Measurements from ENCODE around the gene TMC2. TPM values are rescaled to one million over a fixed set of nuclear protein-coding genes. Genes with fewer than 3 reads are reported as not detected.
A peak's percentile ranks its signal among the peaks of the same experiment; 100 is the strongest.

Gene TMC2
- polyA plus RNA-seq, 2 of the 4 experiments (the other 2 are of a cell fraction) = not detected

DNA sequence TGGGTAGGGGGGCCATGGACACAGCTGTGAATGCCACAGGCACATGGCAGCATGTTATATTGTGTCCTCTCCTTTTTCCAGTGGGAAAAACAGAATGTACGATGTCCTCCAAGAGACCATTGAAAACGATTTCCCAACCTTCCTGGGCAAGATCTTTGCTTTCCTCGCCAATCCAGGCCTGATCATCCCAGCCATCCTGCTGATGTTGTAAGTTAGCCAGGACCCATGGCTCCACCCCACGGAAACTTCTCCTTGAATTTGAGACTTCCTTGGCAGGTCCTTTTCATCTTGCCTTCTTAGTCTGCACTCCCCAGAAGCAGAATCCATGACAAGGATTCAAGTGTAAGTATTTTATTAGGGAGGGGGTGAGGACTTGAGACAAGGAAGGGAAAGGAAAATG, 87.8 kb downstream of the TMC2 start:
- CTCF ChIA-PET = interaction anchor here (0.7 to 3.2 kb wide), 5 partner anchors 9 to 377 kb away, joined by 3 to 12 read pairs (median 6); no protein-coding TSS in a partner anchor
- H3K27ac ChIP-seq = no peak overlapping the region
- H3K9me3 ChIP-seq = peaks cover 10% of the 10 kb centered on the region
- WGBS (ENCODE audit: missing lambda C conversion rate) = 59% methylated on average over 4 of the region's 4 CpGs
- DNase-seq (ENCODE audit: low read depth in 1 of 2, low spot score in 1 of 2) (no peak), ATAC-seq (no peak), FAIRE-seq (no peak)
- no peak overlapping the region for H3K4me2 ChIP-seq
- TF ChIP-seq CHD4 (IDR thresholded peaks at IDR 0.05; ENCODE audit: borderline replicate concordance) (no peak), SREBF2 (IDR thresholded peaks at IDR 0.05) (no peak)
- TF ChIP-seq, protein P1, sequence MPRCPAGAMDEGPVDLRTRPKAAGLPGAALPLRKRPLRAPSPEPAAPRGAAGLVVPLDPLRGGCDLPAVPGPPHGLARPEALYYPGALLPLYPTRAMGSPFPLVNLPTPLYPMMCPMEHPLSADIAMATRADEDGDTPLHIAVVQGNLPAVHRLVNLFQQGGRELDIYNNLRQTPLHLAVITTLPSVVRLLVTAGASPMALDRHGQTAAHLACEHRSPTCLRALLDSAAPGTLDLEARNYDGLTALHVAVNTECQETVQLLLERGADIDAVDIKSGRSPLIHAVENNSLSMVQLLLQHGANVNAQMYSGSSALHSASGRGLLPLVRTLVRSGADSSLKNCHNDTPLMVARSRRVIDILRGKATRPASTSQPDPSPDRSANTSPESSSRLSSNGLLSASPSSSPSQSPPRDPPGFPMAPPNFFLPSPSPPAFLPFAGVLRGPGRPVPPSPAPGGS (IDR thresholded peaks at IDR 0.05) = no peak
- POLR2A ChIA-PET = no interaction called here
- no peak overlapping the region for H3K4me3 ChIP-seq
- peaks cover 20% of the 10 kb centered on the region for H3K4me1 ChIP-seq

DNA sequence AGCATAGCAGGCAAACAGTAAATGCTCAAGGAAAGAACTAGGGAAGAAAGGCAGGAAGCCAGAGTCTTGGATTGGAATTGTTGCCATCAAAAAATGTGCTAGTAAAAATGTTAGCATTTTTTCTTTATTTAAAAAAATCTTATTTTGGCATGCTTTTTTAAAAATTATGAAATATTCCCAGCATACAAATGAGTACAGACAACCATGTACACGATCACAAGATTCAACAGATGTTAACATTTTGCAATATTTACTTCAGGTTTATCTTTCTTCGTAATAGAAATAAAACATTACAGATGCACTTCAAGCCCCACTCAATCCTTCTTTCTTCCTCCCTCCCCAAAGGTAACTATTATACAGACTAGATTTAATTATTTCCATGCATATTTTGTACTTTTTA, 88.7 kb downstream of the TMC2 start:
- H3K4me1 ChIP-seq = peaks cover 16% of the 10 kb centered on the region
- TF ChIP-seq SMC3 (IDR thresholded peaks at IDR 0.05) (no peak), HOXB5 (CRISPR knock-in tag; IDR thresholded peaks at IDR 0.05) (no peak), RCOR1 (IDR thresholded peaks at IDR 0.05; ENCODE audit: low read depth, low read length) (no peak), ZC3H11A (IDR thresholded peaks at IDR 0.05) (no peak), BHLHE40 (IDR thresholded peaks at IDR 0.05; ENCODE audit: low read depth, low read length) (no peak), TP53 (CRISPR knock-in tag; IDR thresholded peaks at IDR 0.05) (no peak), CBX2 (IDR thresholded peaks at IDR 0.05; ENCODE audit: borderline replicate concordance, low read depth) (no peak)
- peaks cover 4% of the 10 kb centered on the region; the same call in 1 of the 3 replicates for H3K9me3 ChIP-seq
- WGBS (ENCODE audit: missing lambda C conversion rate) = 33% methylated on average over 2 of the region's 2 CpGs
- ATAC-seq (no peak), DNase-seq (ENCODE audit: low read depth in 1 of 2, low spot score in 1 of 2) (no peak), FAIRE-seq (no peak)
- ChIA-PET POLR2A (no interaction called here), CTCF (interaction anchor here (0.7 to 3.2 kb wide), 4 partner anchors 10 to 376 kb away, joined by 3 to 12 read pairs (median 4); no protein-coding TSS in a partner anchor)
- no peak overlapping the region for H3K27ac ChIP-seq
- H3K4me3 ChIP-seq = no peak overlapping the region
- H3K4me2 ChIP-seq = no peak overlapping the region

DNA sequence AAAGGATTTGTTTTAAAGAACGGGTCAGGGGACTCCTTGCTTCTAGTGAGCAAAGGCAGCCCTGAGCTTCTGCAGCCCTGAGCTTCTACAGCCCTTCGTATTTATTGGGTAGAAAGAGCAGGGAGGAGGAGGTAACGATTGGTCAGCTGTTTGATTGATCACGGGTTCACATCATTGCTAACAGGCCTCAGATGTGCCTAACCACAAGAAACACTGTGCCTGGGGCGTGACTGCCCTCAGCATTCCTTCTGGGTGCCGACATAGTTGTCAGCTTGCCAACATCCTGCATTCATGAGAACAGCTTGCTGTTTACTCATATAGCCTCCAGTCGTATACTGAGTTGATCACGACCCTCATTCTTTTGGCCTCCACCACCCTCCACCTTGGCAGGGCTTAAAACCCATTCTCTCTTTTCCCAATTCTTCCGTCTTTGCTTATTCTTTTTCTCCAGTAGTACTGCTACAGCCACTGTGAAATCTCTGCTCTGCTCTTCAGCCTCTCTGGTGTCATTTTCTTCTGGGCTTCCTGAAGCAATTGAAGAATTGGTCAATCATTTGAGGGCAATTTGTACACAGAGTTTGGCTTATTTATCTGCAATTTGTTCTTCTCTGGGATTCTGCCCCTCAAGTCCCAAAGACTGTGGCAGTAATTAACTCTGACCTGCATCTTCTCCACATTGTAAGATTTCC, 90.6 kb downstream of the TMC2 start:
- peak; percentile 7 for FAIRE-seq
- Histone ChIP-seq H3K4me2 (peak overlapping the region; percentile 47), H3K4me3 (no peak overlapping the region), H3K9me3 (peaks cover 4% of the 10 kb centered on the region; the same call in 1 of the 3 replicates), H3K27ac (peak overlapping the region; percentile 50 to 65), H3K4me1 (peaks cover 12% of the 10 kb centered on the region)
- ChIA-PET POLR2A (interaction anchor here (0.7 to 1.0 kb wide), 3 partner anchors 24 to 156 kb away, joined by 3 to 7 read pairs (median 4); partner anchors contain the start of genes NOP56 and SNRPB), CTCF (interaction anchor here (1.0 to 3.2 kb wide), 6 partner anchors 9 to 104 kb away, joined by 4 to 16 read pairs (median 4); no protein-coding TSS in a partner anchor)
- ATAC-seq = peak; percentile 75 to 86
- WGBS (ENCODE audit: missing lambda C conversion rate) = 20% methylated on average over 9 of the region's 9 CpGs
- no peak for TF ChIP-seq SMC3 (IDR thresholded peaks at IDR 0.05)
- TF ChIP-seq, protein P2, sequence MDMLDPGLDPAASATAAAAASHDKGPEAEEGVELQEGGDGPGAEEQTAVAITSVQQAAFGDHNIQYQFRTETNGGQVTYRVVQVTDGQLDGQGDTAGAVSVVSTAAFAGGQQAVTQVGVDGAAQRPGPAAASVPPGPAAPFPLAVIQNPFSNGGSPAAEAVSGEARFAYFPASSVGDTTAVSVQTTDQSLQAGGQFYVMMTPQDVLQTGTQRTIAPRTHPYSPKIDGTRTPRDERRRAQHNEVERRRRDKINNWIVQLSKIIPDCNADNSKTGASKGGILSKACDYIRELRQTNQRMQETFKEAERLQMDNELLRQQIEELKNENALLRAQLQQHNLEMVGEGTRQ (IDR thresholded peaks at IDR 0.05) = peak; percentile 67
- TF ChIP-seq, protein P1 (IDR thresholded peaks at IDR 0.05) = no peak
- TF ChIP-seq, protein P3, sequence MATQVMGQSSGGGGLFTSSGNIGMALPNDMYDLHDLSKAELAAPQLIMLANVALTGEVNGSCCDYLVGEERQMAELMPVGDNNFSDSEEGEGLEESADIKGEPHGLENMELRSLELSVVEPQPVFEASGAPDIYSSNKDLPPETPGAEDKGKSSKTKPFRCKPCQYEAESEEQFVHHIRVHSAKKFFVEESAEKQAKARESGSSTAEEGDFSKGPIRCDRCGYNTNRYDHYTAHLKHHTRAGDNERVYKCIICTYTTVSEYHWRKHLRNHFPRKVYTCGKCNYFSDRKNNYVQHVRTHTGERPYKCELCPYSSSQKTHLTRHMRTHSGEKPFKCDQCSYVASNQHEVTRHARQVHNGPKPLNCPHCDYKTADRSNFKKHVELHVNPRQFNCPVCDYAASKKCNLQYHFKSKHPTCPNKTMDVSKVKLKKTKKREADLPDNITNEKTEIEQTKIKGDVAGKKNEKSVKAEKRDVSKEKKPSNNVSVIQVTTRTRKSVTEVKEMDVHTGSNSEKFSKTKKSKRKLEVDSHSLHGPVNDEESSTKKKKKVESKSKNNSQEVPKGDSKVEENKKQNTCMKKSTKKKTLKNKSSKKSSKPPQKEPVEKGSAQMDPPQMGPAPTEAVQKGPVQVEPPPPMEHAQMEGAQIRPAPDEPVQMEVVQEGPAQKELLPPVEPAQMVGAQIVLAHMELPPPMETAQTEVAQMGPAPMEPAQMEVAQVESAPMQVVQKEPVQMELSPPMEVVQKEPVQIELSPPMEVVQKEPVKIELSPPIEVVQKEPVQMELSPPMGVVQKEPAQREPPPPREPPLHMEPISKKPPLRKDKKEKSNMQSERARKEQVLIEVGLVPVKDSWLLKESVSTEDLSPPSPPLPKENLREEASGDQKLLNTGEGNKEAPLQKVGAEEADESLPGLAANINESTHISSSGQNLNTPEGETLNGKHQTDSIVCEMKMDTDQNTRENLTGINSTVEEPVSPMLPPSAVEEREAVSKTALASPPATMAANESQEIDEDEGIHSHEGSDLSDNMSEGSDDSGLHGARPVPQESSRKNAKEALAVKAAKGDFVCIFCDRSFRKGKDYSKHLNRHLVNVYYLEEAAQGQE (IDR thresholded peaks at IDR 0.05) = no peak
- TF ChIP-seq, protein P4, sequence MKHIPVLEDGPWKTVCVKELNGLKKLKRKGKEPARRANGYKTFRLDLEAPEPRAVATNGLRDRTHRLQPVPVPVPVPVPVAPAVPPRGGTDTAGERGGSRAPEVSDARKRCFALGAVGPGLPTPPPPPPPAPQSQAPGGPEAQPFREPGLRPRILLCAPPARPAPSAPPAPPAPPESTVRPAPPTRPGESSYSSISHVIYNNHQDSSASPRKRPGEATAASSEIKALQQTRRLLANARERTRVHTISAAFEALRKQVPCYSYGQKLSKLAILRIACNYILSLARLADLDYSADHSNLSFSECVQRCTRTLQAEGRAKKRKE (CRISPR knock-in tag; IDR thresholded peaks at IDR 0.05; ENCODE audit: low read depth) = no peak
- peak in 1 of 2 experiments; percentile 89 for DNase-seq (ENCODE audit: low read depth in 1 of 2, low spot score in 1 of 2)
